HEK293T (cell line): ENCODE measurements around the gene MOCS1.
"Not testable (repeated sequence)": the region's sequence is repeated elsewhere in the genome, so short reads cannot be mapped to it uniquely, and the experiment has no call there.

ENCODE experiments used
- CTCF ChIA-PET: fragments of 350-600 bp; formaldehyde crosslinking; extraction: SDS; loops from one replicate; lab custom pipeline; 2021; ENCODE audit warnings: antibody characterized with exemption, inconsistent platforms; lab: Yijun Ruan, JAX
- POLR2A ChIA-PET: fragments of 350-600 bp; formaldehyde crosslinking; extraction: SDS; loops from one replicate; lab custom pipeline; 2020; ENCODE audit warnings: antibody characterized with exemption, inconsistent platforms; lab: Yijun Ruan, JAX
- DNase-seq: peaks from one replicate; pipeline ENCODE4 v3.0.0; 2012; ENCODE audit warnings: mixed read lengths; ENCODE audit errors: extremely low spot score
- ARNT ChIP-seq: fragments of 450-650 bp; IDR thresholded peaks from 2 replicates; pipeline ENCODE4 v1.6.1; 2017; ENCODE audit warnings: mild to moderate bottlenecking
- BHLHE40 ChIP-seq: fragments of 450-650 bp; IDR thresholded peaks from 2 replicates; pipeline ENCODE4 v1.6.1; 2016; ENCODE audit warnings: mild to moderate bottlenecking, moderate library complexity, borderline replicate concordance
- ELF4 ChIP-seq: fragments of 450-650 bp; IDR thresholded peaks from 2 replicates; pipeline ENCODE4 v1.6.1; 2017; ENCODE audit warnings: antibody characterized with exemption
- FOXA1 ChIP-seq: fragments of 450-650 bp; IDR thresholded peaks from 2 replicates; pipeline ENCODE4 v1.6.1; 2016; ENCODE audit warnings: mild to moderate bottlenecking
- FOXK2 ChIP-seq: fragments of 450-650 bp; IDR thresholded peaks from 2 replicates; pipeline ENCODE4 v1.6.1; 2016; ENCODE audit warnings: mild to moderate bottlenecking
- FOXM1 ChIP-seq: fragments of 450-650 bp; IDR thresholded peaks from 2 replicates; pipeline ENCODE4 v1.6.1; 2017; ENCODE audit warnings: mild to moderate bottlenecking, borderline replicate concordance
- HDGF ChIP-seq: fragments of 450-650 bp; IDR thresholded peaks from 2 replicates; pipeline ENCODE4 v1.6.1; 2017; ENCODE audit warnings: antibody characterized with exemption, borderline replicate concordance
- L3MBTL2 ChIP-seq: fragments of 450-650 bp; conservative IDR thresholded peaks from 2 replicates; pipeline ENCODE4 v1.6.1; 2016; ENCODE audit warnings: mild to moderate bottlenecking
- LEF1 ChIP-seq: fragments of 450-650 bp; IDR thresholded peaks from 2 replicates; pipeline ENCODE4 v1.6.1; 2017; ENCODE audit warnings: mild to moderate bottlenecking, borderline replicate concordance
- NFRKB ChIP-seq: fragments of 450-650 bp; IDR thresholded peaks from 2 replicates; pipeline ENCODE4 v1.6.1; 2016; ENCODE audit warnings: mild to moderate bottlenecking, moderate library complexity
- SP1 ChIP-seq: fragments of 450-650 bp; IDR thresholded peaks from 2 replicates; pipeline ENCODE4 v1.6.1; 2017
- SUZ12 ChIP-seq: fragments of 450-650 bp; IDR thresholded peaks from 2 replicates; pipeline ENCODE4 v1.6.1; 2016; ENCODE audit warnings: mild to moderate bottlenecking
- TARDBP ChIP-seq: fragments of 450-650 bp; IDR thresholded peaks from 2 replicates; pipeline ENCODE4 v1.6.1; 2016
- ZNF384 ChIP-seq: fragments of 450-650 bp; IDR thresholded peaks from 2 replicates; pipeline ENCODE4 v1.6.1; 2016
- TF ChIP-seq, protein P1 (sequence below): fragments of 450-650 bp; IDR thresholded peaks from 2 replicates; pipeline ENCODE4 v1.6.1; 2016

The MOCS1 gene

DNA sequence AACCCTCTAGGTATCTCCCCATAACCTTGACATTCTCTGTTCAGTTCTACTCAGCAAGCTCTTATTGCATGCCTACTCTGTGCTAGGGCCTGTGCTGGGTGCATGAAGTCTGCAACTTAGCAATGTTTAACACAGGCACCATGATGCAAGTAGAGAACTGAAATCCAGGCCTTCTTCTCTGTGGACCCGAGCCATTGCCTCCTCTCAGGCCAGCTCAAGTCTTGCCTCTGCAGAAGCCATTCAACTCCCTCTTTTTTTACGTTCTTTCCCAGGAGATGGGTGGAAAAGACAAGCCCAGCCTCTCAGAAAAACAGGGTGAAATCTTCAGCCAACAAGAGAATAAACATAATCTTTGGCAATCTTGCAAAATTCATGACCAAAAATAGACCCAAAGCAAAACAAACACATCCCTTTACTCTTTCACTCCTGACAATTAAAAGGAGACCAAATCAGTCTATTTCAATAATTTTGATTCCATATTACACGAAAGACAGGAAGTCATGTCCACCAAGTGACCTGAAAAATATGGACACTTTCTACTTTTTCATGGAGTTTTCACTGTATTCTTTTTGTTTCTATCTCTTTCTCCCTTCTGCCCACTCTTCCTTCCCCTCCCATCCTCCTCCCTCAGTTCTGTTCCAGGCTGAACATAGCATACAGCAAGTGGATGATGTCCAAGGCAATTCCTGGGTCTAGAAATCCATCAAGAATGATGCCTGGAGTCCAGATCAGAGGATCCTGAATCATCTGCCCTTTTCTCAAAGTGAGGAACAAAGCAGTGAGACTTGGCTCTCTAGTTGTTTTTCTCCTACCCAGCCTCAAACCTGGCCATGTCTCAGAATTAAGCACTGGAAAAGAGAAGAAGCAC lies 45.4 kb upstream of the MOCS1 start:
- CTCF ChIA-PET = no interaction called here

DNA sequence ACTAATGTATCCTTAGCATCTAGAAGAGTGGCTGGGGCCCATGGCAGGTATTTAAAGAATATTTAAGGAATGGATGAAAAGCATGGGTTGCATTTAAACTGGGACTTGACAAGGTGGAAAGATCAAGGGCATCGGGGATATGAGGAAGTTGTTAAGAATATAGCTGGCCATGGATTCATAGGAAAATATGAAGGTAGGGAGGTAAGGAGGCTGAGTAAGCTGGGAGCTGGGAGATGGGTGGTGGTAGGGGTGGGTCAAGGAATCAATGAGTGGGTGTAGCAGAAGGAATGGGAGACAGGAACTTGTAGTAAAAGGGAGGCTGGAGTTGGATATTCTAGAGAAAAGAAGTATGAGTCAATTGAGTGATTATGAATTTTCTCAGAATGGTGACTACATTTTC lies 44.0 kb upstream of the MOCS1 start:
- TF ChIP-seq FOXK2 = no peak
- TF ChIP-seq ZNF384 = no peak
- TF ChIP-seq HDGF = no peak
- no peak for TF ChIP-seq NFRKB
- TF ChIP-seq BHLHE40 = no peak
- TF ChIP-seq FOXM1 = no peak
- no peak for DNase-seq
- POLR2A ChIA-PET = no interaction called here
- CTCF ChIA-PET = no interaction called here

More for the DNA sequence above, 45.4 kb upstream of the MOCS1 start:
- no peak for DNase-seq
- TF ChIP-seq LEF1 (no peak), SP1 (no peak), SUZ12 (no peak), FOXM1 (no peak), ARNT (no peak), NFRKB (no peak)
- TF ChIP-seq, protein P1, sequence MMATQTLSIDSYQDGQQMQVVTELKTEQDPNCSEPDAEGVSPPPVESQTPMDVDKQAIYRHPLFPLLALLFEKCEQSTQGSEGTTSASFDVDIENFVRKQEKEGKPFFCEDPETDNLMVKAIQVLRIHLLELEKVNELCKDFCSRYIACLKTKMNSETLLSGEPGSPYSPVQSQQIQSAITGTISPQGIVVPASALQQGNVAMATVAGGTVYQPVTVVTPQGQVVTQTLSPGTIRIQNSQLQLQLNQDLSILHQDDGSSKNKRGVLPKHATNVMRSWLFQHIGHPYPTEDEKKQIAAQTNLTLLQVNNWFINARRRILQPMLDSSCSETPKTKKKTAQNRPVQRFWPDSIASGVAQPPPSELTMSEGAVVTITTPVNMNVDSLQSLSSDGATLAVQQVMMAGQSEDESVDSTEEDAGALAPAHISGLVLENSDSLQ = no peak
- POLR2A ChIA-PET = no interaction called here

DNA sequence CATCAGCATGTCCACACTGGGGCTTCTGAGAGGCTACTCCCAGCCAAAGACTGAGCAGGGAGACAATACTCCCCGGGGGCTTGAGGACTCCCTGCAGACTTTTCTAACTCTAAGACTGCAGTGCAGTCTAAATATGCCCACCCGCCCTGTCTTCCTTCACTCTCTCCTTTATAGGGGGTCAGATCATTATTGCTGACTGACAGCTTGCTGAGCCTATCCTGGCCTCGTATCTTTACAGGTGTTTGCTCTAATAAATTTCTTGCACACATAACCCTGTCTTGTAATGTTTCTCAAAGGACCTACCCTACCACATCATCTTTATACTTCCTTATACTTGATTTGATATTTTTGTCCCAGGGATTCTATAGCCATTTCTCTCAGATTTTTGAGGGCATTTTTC lies 39.4 kb upstream of the MOCS1 start:
- ChIA-PET CTCF (no interaction called here), POLR2A (no interaction called here)
- TF ChIP-seq, protein P1 = peak; percentile 82
- no peak for TF ChIP-seq L3MBTL2
- DNase-seq = no peak

DNA sequence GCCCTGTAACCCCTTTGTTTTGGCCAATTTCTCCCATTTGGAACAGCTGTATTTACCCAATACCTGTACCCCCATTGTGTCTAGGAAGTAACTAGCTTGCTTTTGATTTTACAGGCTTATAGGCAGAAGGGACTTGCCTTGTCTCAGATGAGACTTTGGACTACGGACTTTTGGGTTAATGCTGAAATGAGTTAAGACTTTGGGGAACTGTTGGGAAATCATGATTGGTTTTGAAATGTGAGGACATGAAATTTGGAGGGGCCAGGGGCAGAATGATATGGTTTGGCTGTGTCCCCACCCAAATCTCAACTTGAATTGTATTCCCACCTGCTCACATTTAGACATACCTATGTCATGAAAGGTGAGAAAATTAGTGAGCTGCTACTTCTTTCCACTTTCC lies 38.5 kb upstream of the MOCS1 start:
- CTCF ChIA-PET, POLR2A ChIA-PET, DNase-seq: not testable (repeated sequence)

DNA sequence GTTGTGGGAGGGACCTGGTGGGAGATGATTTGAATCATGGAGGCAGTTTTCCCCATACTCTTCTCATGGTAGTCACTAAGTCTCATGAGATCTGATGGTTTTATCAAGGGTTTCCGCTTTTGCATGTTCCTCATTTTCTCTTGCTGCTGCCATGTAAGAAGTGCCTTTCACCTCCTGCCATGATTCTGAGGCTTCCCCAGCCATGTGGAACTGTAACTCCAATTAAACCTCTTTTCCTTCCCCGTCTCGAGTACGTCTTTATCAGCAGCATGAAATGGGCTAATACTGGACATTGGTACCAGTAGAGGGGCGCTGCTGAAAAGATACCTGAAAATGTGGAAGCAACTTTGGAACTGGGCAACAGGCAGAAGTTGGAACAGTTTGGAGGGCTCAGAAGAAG lies 36.9 kb upstream of the MOCS1 start:
- DNase-seq, POLR2A ChIA-PET, CTCF ChIA-PET: not testable (repeated sequence)

DNA sequence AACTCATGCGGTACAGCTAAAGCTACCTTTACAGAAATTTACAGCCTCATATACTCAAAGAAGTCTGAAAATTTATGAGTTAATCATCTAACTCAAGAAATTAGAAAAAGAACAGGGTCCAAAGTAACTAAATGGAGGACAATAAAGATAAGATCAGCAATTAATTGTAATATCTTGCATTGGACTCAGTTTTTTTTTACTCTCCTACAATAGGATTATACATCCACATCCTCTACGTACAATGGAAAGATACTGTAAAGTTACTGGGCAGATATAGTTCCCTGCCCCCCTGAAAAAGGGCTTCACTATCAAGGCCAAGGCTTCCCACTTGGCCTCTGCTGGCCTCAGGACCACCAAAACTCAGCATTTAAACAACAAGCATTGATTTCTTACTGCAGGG lies 31.5 kb upstream of the MOCS1 start:
- TF ChIP-seq L3MBTL2 (no peak), FOXK2 (no peak), HDGF (no peak), NFRKB (no peak), ELF4 (no peak), FOXA1 (no peak), FOXM1 (no peak), LEF1 (no peak), TARDBP (no peak), ARNT (no peak), ZNF384 (no peak), SUZ12 (no peak), BHLHE40 (no peak), SP1 (no peak)
- TF ChIP-seq, protein P1 = no peak
- DNase-seq = no peak
- ChIA-PET CTCF (no interaction called here), POLR2A (no interaction called here)

DNA sequence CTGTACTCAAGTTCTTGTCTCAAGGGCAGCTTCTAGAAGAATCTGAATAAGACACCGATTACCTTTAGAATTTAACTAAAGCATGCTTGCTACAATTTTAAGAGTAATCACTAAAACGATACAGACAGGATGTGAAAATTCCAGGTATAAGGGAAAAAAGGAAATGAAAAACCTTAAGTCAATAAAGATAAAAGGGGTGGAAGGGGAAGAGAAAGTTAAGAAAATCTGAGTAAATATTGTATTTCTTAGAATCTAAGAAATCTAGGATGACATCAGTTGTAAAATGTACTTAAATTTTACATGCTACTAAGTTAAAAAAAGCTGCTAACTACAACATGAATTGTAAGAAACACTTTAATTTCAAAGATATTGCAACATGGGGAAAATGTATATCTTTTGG lies 30.3 kb upstream of the MOCS1 start:
- TF ChIP-seq L3MBTL2 (no peak), ARNT (no peak), HDGF (no peak), SP1 (no peak), ZNF384 (no peak), LEF1 (no peak), SUZ12 (no peak), NFRKB (no peak), FOXA1 (no peak), FOXK2 (no peak), ELF4 (no peak)
- TF ChIP-seq, protein P1 = no peak
- no peak for DNase-seq
- ChIA-PET POLR2A (no interaction called here), CTCF (no interaction called here)
